GM12878 (cell line): ENCODE measurements around the gene SUSD1. TPM values are rescaled to one million over a fixed set of nuclear protein-coding genes. Genes with fewer than 3 reads are reported as not detected.
A peak's percentile ranks its signal among the peaks of the same experiment; 100 is the strongest.

Source experiments
- ATAC-seq: fragments of 200-7000 bp; cut with Tn5 transposase; 3 replicates; pipeline ENCODE4 v1.9.1; 2020; ENCODE audit warnings: mild to moderate bottlenecking, moderate library complexity
- BruUV-seq: library from RNA; stranded (reverse); fragments of 400-500 nt; replicated peaks from 2 replicates; lab custom pipeline; 2021; lab: Mats Ljungman, UMichigan
- CTCF ChIA-PET: fragments of 300-600 bp; sonication (Branson Sonifier 250); formaldehyde crosslinking; extraction: SDS; loops from one replicate; lab custom pipeline; 2021; ENCODE audit warnings: inconsistent platforms; lab: Yijun Ruan, JAX
- POLR2A ChIA-PET: fragments of 350-600 bp; formaldehyde crosslinking; extraction: SDS; loops from one replicate; lab custom pipeline; 2021; ENCODE audit warnings: inconsistent platforms; lab: Charles Lee
- RAD21 ChIA-PET: fragments of 300-600 bp; sonication (Branson Sonifier 250); formaldehyde crosslinking; loops from one replicate; lab custom pipeline; 2023; ENCODE audit warnings: antibody characterized with exemption; ENCODE audit not compliant: unreplicated experiment; lab: Charles Lee
- SMC1A ChIA-PET: fragments of 300-600 bp; sonication (Branson Sonifier 250); formaldehyde crosslinking; loops from one replicate; lab custom pipeline; 2023; ENCODE audit not compliant: unreplicated experiment, uncharacterized antibody; lab: Charles Lee
- DNase-seq: peaks from one replicate; pipeline ENCODE4 v3.0.0-alpha.2; 2011; ENCODE audit warnings: low read depth, low spot score
- FAIRE-seq: peaks from 3 replicates; lab custom pipeline; 2011; peaks lifted over from hg19 to GRCh38; lab: Jason Lieb, UNC
- H2AFZ ChIP-seq: 2 replicates; pipeline ENCODE4 v1.6.0; 2011; ENCODE audit warnings: low read depth, low read length, control low read depth; ENCODE audit not compliant: control insufficient read depth
- H3K27ac ChIP-seq: 2 replicates; pipeline ENCODE4 v1.5.1; 2011; ENCODE audit warnings: control low read depth; ENCODE audit not compliant: control insufficient read depth, insufficient read depth
- H3K27me3 ChIP-seq, 2 experiments: replicated peaks in 1 of 2; 2 replicates each; pipeline versions ENCODE4 v1.6.0 to v1.6.1; 2011; ENCODE audit warnings: low read length in 1 of 2; ENCODE audit not compliant: control insufficient read depth in 2 of 2, insufficient read depth in 2 of 2
- H3K36me3 ChIP-seq, 2 experiments: 2 replicates each; pipeline ENCODE4 v1.5.1; 2011; ENCODE audit warnings: low read length in 1 of 2; ENCODE audit not compliant: control insufficient read depth in 2 of 2, insufficient read depth in 2 of 2
- H3K4me1 ChIP-seq: 2 replicates; pipeline ENCODE4 v1.6.1; 2011; ENCODE audit warnings: mild to moderate bottlenecking, low read length, moderate library complexity, mixed read lengths; ENCODE audit not compliant: control insufficient read depth, insufficient read depth
- H3K4me2 ChIP-seq: 2 replicates; pipeline ENCODE4 v1.6.0; 2011; ENCODE audit warnings: control low read depth; ENCODE audit not compliant: control insufficient read depth, insufficient read depth
- H3K4me3 ChIP-seq: fragments of 200-600 bp; sonication (generic); 2 replicates; pipeline ENCODE4 v1.5.1; 2016
- H3K79me2 ChIP-seq: 2 replicates; pipeline ENCODE4 v1.6.0; 2011; ENCODE audit warnings: low read length; ENCODE audit not compliant: control insufficient read depth, insufficient read depth
- H3K9ac ChIP-seq: 2 replicates; pipeline ENCODE4 v1.8.0; 2011; ENCODE audit warnings: low read length, control low read depth, mixed read lengths; ENCODE audit not compliant: control insufficient read depth, insufficient read depth
- H3K9me3 ChIP-seq: replicated peaks from 3 replicates; pipeline ENCODE4 v1.5.1; 2011; ENCODE audit warnings: mild to moderate bottlenecking, low read length; ENCODE audit not compliant: control insufficient read depth, insufficient read depth
- H4K20me1 ChIP-seq: 2 replicates; pipeline ENCODE4 v1.6.0; 2011; ENCODE audit not compliant: control insufficient read depth, insufficient read depth
- ATF3 ChIP-seq: IDR thresholded peaks from 2 replicates; pipeline ENCODE4 v1.6.1; 2011; ENCODE audit warnings: low read depth, mild to moderate bottlenecking, low read length, moderate library complexity, borderline replicate concordance; ENCODE audit errors: extremely low read depth
- BACH1 ChIP-seq: fragments of 450-650 bp; IDR thresholded peaks from 2 replicates; pipeline ENCODE4 v1.6.1; 2017; ENCODE audit warnings: mild to moderate bottlenecking, borderline replicate concordance
- BCL11A ChIP-seq: IDR thresholded peaks from 2 replicates; pipeline ENCODE4 v1.6.1; 2011; ENCODE audit warnings: low read depth, low read length
- BMI1 ChIP-seq: fragments of 450-650 bp; IDR thresholded peaks from 2 replicates; pipeline ENCODE4 v1.6.1; 2016; ENCODE audit warnings: mild to moderate bottlenecking, moderate library complexity, borderline replicate concordance
- CREM ChIP-seq: IDR thresholded peaks from 2 replicates; pipeline ENCODE4 v1.6.1; 2014; ENCODE audit warnings: antibody characterized with exemption, low read depth
- CTCF ChIP-seq, 3 experiments: IDR thresholded peaks in 2 of 3; conservative IDR thresholded peaks in 1 of 3; 2 replicates each; pipeline ENCODE4 v1.5.1; 2011; ENCODE audit warnings: low read depth in 3 of 3, low read length in 3 of 3, mild to moderate bottlenecking in 3 of 3, control low read depth in 2 of 3, moderate library complexity in 2 of 3, inconsistent platforms in 1 of 3, mixed read lengths in 1 of 3; ENCODE audit not compliant: control insufficient read depth in 2 of 3, insufficient read depth in 1 of 3; ENCODE audit errors: extremely low read depth in 1 of 3
- EGR1 ChIP-seq, 2 experiments: IDR thresholded peaks; 1 replicate in 1 of 2; 2 replicates in 1 of 2; pipeline ENCODE4 v1.6.1; 2011 to 2012; ENCODE audit warnings: low read depth in 2 of 2, low read length in 2 of 2, borderline replicate concordance in 1 of 2, mild to moderate bottlenecking in 1 of 2, moderate library complexity in 1 of 2
- ESRRA ChIP-seq: IDR thresholded peaks from 2 replicates; pipeline ENCODE4 v1.6.1; 2012; ENCODE audit warnings: mild to moderate bottlenecking, low read length, improper control_type of control experiment
- ETV6 ChIP-seq, 2 experiments: fragments of 450-650 bp in 1 of 2; IDR thresholded peaks in 1 of 2; conservative IDR thresholded peaks in 1 of 2; 2 replicates each; pipeline ENCODE4 v1.6.1; 2014; ENCODE audit warnings: antibody characterized with exemption in 1 of 2, borderline replicate concordance in 1 of 2, low read depth in 1 of 2, mild to moderate bottlenecking in 1 of 2, moderate library complexity in 1 of 2
- JUNB ChIP-seq: IDR thresholded peaks from 2 replicates; pipeline ENCODE4 v1.6.1; 2016; ENCODE audit warnings: antibody characterized with exemption, mild to moderate bottlenecking
- MTA2 ChIP-seq: fragments of 450-650 bp; IDR thresholded peaks from 2 replicates; pipeline ENCODE4 v1.6.1; 2016; ENCODE audit warnings: low read depth, mild to moderate bottlenecking, moderate library complexity
- SP1 ChIP-seq: IDR thresholded peaks from one replicate; pipeline ENCODE4 v1.6.1; 2011; ENCODE audit warnings: low read depth, low read length
- TCF3 ChIP-seq: IDR thresholded peaks from 2 replicates; pipeline ENCODE4 v1.6.1; 2012; ENCODE audit warnings: low read depth, mild to moderate bottlenecking, low read length, borderline replicate concordance; ENCODE audit not compliant: insufficient read depth
- WGBS: methylation state at CpG from one replicate; pipeline ENCODE4 v1.1.6; 2016; ENCODE audit warnings: low lambda C conversion rate; ENCODE audit not compliant: insufficient replicate concordance, insufficient coverage; ENCODE audit errors: missing lambda C conversion rate; 5-methylcytosine and 5-hydroxymethylcytosine counted together
- in situ Hi-C: fragments of 300-500 bp; cut with MboI; formaldehyde crosslinking; loops from 9 replicates; pipeline ENCODE4 v1.14.3; 2018; ENCODE audit warnings: mixed read lengths
- intact Hi-C: fragments of 100-400 bp; cut with micrococcal nuclease; formaldehyde crosslinking; loops from one replicate; pipeline ENCODE4 v1.14.2; 2022; ENCODE audit not compliant: unreplicated experiment
- polyA plus RNA-seq, 11 experiments: library from polyadenylated mRNA; depleted of rRNA in 4 of 11; unstranded in 6 of 11; stranded (reverse) in 5 of 11; fragments of >200 nt; fragmentation: Nextera tagmentation in 4 of 11; fragmentation: Illumina TruSeq in 1 of 11; extraction: Ambion mirVana in 4 of 11; extraction: Trizol in 1 of 11; gene quantifications; 1 replicate in 1 of 11; 2 replicates in 10 of 11; pipeline versions ENCODE4 v1.2.1 to v1.2.3, GENCODE V29; 2011 to 2016; ENCODE audit warnings: inconsistent platforms in 2 of 11, missing spikeins in 2 of 11, low read depth in 1 of 11
- total RNA-seq, 4 experiments: library from RNA; depleted of rRNA in 3 of 4; stranded (reverse); fragments of >200 nt in 3 of 4; fragmentation: Illumina TruSeq in 1 of 4; extraction: Trizol in 1 of 4; gene quantifications; 2 replicates each; pipeline versions ENCODE4 v1.2.1 to v1.2.3, GENCODE V29; 2013 to 2021
- TF ChIP-seq, protein P1 (sequence below): IDR thresholded peaks from 2 replicates; pipeline ENCODE4 v1.6.1; 2012; ENCODE audit warnings: mild to moderate bottlenecking, low read depth, low read length

Gene SUSD1
- total and polyA plus RNA-seq, 10 of the 15 experiments (the other 5 are each of a cell fraction or from before 2014, with no cell fraction given) = 6.7 to 20.8 (median 13.2) TPM

GRCh38 chr9:112021742-112022141 lies 153.4 kb downstream of the SUSD1 start (continued):
- TF ChIP-seq ATF3 (no peak), BACH1 (no peak), BMI1 (no peak)

- H4K20me1 ChIP-seq = no peaks in the 10 kb centered on the region
- FAIRE-seq = no peak
- peak overlapping the region; percentile 17 for H3K4me2 ChIP-seq
- H3K9ac ChIP-seq = peak overlapping the region; percentile 41
- BruUV-seq = TSS peak; percentile 93
- peak overlapping the region; percentile 63 for H3K27ac ChIP-seq
- peaks cover 33% of the 10 kb centered on the region for H3K4me1 ChIP-seq
- peaks cover 5% of the 10 kb centered on the region for H3K79me2 ChIP-seq
- no peaks in the 10 kb centered on the region; the same call in 2 of the 3 replicates for H3K9me3 ChIP-seq
- no peak overlapping the region for H2AFZ ChIP-seq
- intact Hi-C loops (no loop called here), in situ Hi-C loops (loop anchor here (25.0 kb wide), 1 partner anchor 1884 kb away; no protein-coding TSS in a partner anchor)
- ChIA-PET RAD21 (interaction anchor here (0.7 to 6.9 kb wide), 15 partner anchors 9 to 260 kb away, joined by 3 to 72 read pairs (median 4); no protein-coding TSS in a partner anchor), SMC1A (interaction anchor here (0.7 to 13.8 kb wide), 23 partner anchors 8 to 124 kb away, joined by 3 to 311 read pairs (median 4); partner anchors contain the start of gene UGCG), CTCF (interaction anchor here (1.0 to 2.5 kb wide), 8 partner anchors 9 to 54 kb away, joined by 3 to 17 read pairs (median 7); no protein-coding TSS in a partner anchor), POLR2A (interaction anchor here (0.9 to 4.0 kb wide), 9 partner anchors 8 to 124 kb away, joined by 3 to 25 read pairs (median 6); partner anchors contain the start of gene UGCG)
- H3K36me3 ChIP-seq = no peaks in the 10 kb centered on the region
- ATAC-seq = peak; percentile 68
- no peaks in the 10 kb centered on the region for H3K27me3 ChIP-seq
- H3K4me3 ChIP-seq = peak overlapping the region; percentile 10; the same call in 1 of the 2 replicates
- WGBS = 49% methylated on average over 12 of the region's 12 CpGs
- DNase-seq = peak; percentile 80
- no peak for TF ChIP-seq EGR1 (IDR thresholded peaks at IDR 0.05; ENCODE audit: borderline replicate concordance in 1 of 2, low read depth in 2 of 2, low read length in 2 of 2)
- no peak for TF ChIP-seq TCF3
- TF ChIP-seq ESRRA = no peak
- no peak for TF ChIP-seq SP1
- TF ChIP-seq ETV6 (conservative IDR thresholded peaks at IDR 0.05 in 1 of 2, IDR thresholded peaks at IDR 0.05 in 1 of 2; ENCODE audit: borderline replicate concordance in 1 of 2, low read depth in 1 of 2) = peak in 1 of 2 experiments; percentile 52; a peak in 1 of 4 replicates
- TF ChIP-seq BCL11A = peak; percentile 58; the same call in 1 of the 2 replicates
- no peak for TF ChIP-seq CTCF (IDR thresholded peaks at IDR 0.05 in 2 of 3, conservative IDR thresholded peaks at IDR 0.05 in 1 of 3; ENCODE audit: control insufficient read depth in 2 of 3, extremely low read depth in 1 of 3, insufficient read depth in 1 of 3, low read depth in 3 of 3, low read length in 3 of 3)
- TF ChIP-seq MTA2 = peak; percentile 88
- TF ChIP-seq, protein P1, sequence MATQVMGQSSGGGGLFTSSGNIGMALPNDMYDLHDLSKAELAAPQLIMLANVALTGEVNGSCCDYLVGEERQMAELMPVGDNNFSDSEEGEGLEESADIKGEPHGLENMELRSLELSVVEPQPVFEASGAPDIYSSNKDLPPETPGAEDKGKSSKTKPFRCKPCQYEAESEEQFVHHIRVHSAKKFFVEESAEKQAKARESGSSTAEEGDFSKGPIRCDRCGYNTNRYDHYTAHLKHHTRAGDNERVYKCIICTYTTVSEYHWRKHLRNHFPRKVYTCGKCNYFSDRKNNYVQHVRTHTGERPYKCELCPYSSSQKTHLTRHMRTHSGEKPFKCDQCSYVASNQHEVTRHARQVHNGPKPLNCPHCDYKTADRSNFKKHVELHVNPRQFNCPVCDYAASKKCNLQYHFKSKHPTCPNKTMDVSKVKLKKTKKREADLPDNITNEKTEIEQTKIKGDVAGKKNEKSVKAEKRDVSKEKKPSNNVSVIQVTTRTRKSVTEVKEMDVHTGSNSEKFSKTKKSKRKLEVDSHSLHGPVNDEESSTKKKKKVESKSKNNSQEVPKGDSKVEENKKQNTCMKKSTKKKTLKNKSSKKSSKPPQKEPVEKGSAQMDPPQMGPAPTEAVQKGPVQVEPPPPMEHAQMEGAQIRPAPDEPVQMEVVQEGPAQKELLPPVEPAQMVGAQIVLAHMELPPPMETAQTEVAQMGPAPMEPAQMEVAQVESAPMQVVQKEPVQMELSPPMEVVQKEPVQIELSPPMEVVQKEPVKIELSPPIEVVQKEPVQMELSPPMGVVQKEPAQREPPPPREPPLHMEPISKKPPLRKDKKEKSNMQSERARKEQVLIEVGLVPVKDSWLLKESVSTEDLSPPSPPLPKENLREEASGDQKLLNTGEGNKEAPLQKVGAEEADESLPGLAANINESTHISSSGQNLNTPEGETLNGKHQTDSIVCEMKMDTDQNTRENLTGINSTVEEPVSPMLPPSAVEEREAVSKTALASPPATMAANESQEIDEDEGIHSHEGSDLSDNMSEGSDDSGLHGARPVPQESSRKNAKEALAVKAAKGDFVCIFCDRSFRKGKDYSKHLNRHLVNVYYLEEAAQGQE = no peak
- TF ChIP-seq CREM = peak; percentile 14; the same call in 1 of the 2 replicates
- TF ChIP-seq JUNB = peak; percentile 92
These were observed 154.2 kb downstream of the SUSD1 start for GRCh38 chr9:112020680-112021596.
